ENCODE data around the gene KIFC1.
"Not testable (repeated sequence)": the region's sequence is repeated elsewhere in the genome, so short reads cannot be mapped to it uniquely, and the experiment has no call there.

The KIFC1 gene

DNA sequence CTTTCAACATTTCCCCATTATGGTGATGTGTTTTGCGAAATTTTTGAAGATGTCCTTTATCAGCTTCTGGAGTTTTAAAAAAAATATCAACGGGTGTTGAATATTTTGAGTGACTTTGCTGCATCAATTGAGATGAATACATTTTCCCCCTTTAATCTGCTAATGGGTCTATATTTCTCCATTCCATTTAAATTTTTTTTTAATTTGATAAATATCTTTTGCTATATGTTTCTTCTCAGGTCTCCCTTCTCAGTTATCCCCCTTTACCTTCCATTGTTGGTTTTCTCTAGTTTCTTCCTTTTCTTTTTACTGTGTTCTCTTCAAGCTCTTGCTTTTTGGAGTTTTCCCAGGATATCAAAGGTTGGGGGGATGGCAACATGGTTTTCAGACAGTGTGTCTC lies 1.4 kb upstream of the KIFC1 start:
- no peak for TF ChIP-seq TAF1 (IDR thresholded peaks at IDR 0.05; ENCODE audit: borderline replicate concordance, low read depth, low read length)
- TF ChIP-seq POLR2AphosphoS5 (IDR thresholded peaks at IDR 0.05; ENCODE audit: low read depth, low read length): no peak
- TF ChIP-seq POLR2A (IDR thresholded peaks at IDR 0.05; ENCODE audit: low read depth, low read length): no peak
- FAIRE-seq: no peak

DNA sequence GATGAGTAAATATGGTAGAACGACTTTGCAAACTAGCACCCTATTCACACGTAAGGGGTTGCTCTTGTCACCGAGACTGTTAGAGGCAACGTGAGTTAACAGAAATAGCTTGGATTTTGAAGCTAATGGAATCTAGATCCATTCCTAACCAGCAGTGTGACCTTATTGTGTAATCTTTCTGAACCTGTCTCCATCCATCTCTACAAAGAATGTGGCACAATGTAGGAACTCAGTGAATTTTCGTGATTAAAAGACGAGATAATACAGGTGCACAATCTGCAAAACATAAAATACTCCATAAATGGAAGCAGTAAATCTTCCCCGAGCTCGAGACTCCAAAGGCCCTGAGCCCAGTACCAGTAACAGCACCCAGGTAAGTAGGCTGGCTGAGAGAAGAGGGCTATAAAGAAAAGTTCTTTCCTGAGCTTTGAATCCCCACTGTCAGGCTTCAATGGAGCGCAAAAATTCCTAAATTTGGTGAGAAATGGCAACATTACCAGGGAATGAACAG lies 801 bp upstream of the KIFC1 start:
- DNase-seq (ENCODE audit: insufficient read length) (no peak), FAIRE-seq (peak; percentile 27)
- TF ChIP-seq POLR2AphosphoS5 (IDR thresholded peaks at IDR 0.05; ENCODE audit: low read depth, low read length) (no peak), POLR2A (IDR thresholded peaks at IDR 0.05; ENCODE audit: low read depth, low read length) (no peak), TAF1 (IDR thresholded peaks at IDR 0.05; ENCODE audit: borderline replicate concordance, low read depth, low read length) (no peak)

More for the DNA sequence above, 1.4 kb upstream of the KIFC1 start:
- no peak for DNase-seq (ENCODE audit: insufficient read length)

DNA sequence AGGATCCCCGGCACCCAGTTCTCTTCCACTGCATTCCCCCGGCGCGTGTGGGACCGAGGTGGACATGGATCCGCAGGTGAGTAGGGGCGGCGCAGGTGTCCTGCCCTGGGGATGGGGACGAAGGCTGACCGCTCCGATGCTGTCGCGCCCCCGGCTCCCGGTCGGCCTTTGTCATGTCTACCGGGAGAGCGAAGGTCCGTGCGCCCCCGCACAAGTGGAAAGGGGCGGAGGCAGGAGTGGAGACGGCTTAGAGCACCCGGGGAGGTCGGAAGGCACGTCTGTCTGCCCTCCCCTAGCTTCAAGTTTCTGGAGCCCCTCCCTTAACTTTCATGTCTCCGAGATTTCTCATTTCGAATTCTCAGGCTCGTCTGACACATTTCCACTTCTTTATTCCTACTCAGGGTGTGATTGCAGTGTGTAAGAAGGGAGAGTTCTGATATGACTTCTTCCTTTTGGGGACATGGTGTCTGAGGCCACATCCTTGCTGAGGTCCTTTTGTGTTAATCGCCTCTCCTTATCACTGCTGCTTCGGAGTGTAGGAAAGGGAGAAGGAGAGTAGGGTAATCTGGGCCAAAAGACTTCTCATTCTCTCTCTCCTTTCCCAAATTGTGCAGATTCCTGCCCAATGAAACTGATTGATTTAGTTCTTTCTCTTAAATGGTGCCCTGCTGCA lies 435 bp downstream of the KIFC1 start:
- no peak for FAIRE-seq
- no peak for DNase-seq (ENCODE audit: insufficient read length)
- 0 out of 2 replicates have a peak, but pooled peaks have one; percentile 6 for TF ChIP-seq TAF1 (IDR thresholded peaks at IDR 0.05; ENCODE audit: borderline replicate concordance, low read depth, low read length)
- TF ChIP-seq POLR2AphosphoS5 (IDR thresholded peaks at IDR 0.05; ENCODE audit: low read depth, low read length): peak; percentile 16; the same call in 1 of the 2 replicates
- no peak for TF ChIP-seq POLR2A (IDR thresholded peaks at IDR 0.05; ENCODE audit: low read depth, low read length)

DNA sequence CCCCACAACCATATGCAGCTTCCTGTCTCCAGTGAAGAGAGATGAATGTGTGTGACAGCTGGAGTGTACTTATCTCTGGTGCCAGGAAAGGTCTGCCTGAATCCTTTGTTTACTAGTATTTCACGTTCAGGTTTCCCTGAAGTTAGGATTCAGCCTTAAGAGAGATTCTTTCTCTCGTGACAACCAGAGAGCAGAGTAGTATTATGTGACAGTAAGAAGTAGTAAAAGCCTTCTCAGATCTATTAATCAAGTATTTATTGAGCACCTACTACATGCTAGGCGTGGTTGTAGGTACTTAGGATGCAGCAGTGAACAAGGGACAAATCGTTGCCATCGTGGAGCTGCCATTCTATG lies 949 bp downstream of the KIFC1 start:
- DNase-seq (ENCODE audit: insufficient read length) (no peak), FAIRE-seq (no peak)
- no peak for TF ChIP-seq POLR2A (IDR thresholded peaks at IDR 0.05; ENCODE audit: low read depth, low read length)
- TF ChIP-seq POLR2AphosphoS5 (IDR thresholded peaks at IDR 0.05; ENCODE audit: low read depth, low read length): no peak
- no peak for TF ChIP-seq TAF1 (IDR thresholded peaks at IDR 0.05; ENCODE audit: borderline replicate concordance, low read depth, low read length)

DNA sequence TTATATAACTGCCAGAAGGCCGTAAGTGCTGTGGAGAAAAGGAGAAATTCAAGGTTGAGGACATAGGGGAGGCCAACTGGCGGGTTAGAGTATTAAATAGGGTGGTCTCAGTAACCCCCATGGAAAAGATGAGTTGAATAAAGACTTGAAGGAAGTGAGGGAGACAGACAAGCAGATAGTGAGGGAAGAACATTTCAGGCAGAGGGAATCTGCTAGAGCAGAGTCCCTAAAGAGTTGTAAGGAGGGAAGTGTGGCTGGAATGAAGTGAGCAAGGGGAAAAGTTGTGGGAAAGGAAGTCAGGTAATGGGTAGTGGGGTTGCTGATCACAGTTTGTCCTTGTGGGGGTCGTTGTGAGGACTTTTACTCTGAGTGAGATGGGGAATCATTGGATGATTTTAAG lies 1.4 kb downstream of the KIFC1 start:
- TF ChIP-seq POLR2AphosphoS5 (IDR thresholded peaks at IDR 0.05; ENCODE audit: low read depth, low read length) (no peak), POLR2A (IDR thresholded peaks at IDR 0.05; ENCODE audit: low read depth, low read length) (no peak), TAF1 (IDR thresholded peaks at IDR 0.05; ENCODE audit: borderline replicate concordance, low read depth, low read length) (no peak)
- DNase-seq (ENCODE audit: insufficient read length) (no peak), FAIRE-seq (no peak)

DNA sequence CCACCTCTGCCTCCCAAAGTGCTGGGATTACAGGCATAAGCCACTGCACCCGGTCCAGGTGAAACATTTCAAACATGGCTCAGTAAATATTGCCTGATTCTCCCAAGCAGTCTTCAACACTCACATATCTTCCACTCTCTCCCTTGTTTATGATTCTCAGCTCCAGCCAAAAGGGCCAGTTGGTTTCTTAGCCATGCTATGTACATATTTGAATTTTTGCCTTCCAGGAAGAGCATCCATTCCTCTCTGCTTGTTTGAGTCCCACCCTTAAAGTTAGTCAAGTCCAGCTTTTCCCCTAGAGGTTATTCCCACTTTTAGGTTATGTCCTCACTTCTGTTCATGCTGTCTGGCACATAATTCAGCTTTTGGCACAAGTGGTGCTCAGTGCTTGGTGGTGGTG lies 5.9 kb downstream of the KIFC1 start:
- DNase-seq (ENCODE audit: insufficient read length) (no peak), FAIRE-seq (no peak)
- TF ChIP-seq TAF1 (IDR thresholded peaks at IDR 0.05; ENCODE audit: borderline replicate concordance, low read depth, low read length) (no peak), POLR2A (IDR thresholded peaks at IDR 0.05; ENCODE audit: low read depth, low read length) (no peak), POLR2AphosphoS5 (IDR thresholded peaks at IDR 0.05; ENCODE audit: low read depth, low read length) (no peak)

DNA sequence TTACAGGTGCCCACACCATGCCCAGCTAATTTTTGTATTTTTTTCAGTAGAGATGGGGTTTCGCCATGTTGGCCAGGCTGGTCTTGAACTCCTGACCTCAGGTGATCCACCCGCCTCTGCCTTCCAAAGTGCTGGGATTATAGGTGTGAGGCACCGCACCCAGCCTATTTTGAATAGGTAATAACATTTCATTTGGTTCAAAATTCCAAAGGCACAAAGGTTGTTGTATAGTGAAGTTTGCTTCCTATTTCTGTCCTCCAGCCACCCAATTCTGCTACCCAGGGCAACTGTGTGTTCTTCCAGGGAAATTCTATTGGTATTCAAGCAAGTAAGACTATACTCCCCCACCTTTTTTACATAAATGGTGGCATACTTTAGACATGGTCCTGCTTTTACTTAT lies 7.0 kb downstream of the KIFC1 start:
- not testable (repeated sequence) for FAIRE-seq; DNase-seq (ENCODE audit: insufficient read length)

DNA sequence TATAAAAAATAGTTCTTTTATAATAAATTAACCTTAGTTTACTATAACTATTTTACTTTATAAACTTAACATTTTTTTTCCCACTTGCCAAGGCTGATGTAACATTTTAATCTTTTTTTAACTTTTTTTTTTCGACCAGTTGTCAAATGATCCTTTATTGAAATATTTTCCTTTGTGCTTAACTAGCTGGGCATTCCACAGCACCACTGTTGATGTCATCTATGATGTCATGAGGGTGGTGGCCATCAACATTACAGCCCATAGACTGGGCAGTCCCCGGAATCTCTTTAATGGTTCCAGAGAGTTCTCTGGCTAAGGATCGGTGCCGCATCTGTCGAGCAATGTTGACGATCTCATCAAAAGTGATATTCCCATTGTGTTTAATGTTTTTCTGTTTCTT lies 8.3 kb downstream of the KIFC1 start:
- FAIRE-seq; DNase-seq (ENCODE audit: insufficient read length): not testable (repeated sequence)

DNA sequence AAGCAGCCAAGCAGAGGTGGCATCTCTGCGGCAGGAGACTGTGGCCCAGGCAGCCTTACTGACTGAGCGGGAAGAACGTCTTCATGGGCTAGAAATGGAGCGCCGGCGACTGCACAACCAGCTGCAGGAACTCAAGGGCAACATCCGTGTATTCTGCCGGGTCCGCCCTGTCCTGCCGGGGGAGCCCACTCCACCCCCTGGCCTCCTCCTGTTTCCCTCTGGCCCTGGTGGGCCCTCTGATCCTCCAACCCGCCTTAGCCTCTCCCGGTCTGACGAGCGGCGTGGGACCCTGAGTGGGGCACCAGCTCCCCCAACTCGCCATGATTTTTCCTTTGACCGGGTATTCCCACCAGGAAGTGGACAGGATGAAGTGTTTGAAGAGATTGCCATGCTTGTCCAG lies 13.3 kb downstream of the KIFC1 start:
- no peak for TF ChIP-seq POLR2AphosphoS5 (IDR thresholded peaks at IDR 0.05; ENCODE audit: low read depth, low read length)
- TF ChIP-seq POLR2A (IDR thresholded peaks at IDR 0.05; ENCODE audit: low read depth, low read length): no peak
- TF ChIP-seq TAF1 (IDR thresholded peaks at IDR 0.05; ENCODE audit: borderline replicate concordance, low read depth, low read length): no peak
- no peak for FAIRE-seq
- no peak for DNase-seq (ENCODE audit: insufficient read length)

DNA sequence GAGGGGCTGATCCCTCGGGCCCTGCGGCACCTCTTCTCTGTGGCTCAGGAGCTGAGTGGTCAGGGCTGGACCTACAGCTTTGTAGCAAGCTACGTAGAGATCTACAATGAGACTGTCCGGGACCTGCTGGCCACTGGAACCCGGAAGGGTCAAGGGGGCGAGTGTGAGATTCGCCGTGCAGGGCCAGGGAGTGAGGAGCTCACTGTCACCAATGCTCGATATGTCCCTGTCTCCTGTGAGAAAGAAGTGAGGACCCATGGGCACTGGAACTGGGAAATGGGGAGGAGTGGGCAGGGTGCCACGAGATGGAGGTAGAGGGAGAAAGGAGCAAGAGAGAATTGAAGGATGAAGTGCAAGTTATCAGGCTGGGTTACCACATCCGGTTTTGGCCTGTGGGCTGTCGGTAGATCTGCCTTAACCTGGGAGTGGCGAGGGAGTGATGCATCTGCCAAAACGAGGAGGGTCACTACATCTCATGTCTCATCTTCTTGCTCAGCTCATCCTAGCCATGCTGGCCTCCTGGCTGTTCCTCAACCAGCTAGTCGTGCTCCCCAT lies 13.8 kb downstream of the KIFC1 start:
- TF ChIP-seq POLR2AphosphoS5 (IDR thresholded peaks at IDR 0.05; ENCODE audit: low read depth, low read length) (no peak; the same call in 1 of the 2 replicates), POLR2A (IDR thresholded peaks at IDR 0.05; ENCODE audit: low read depth, low read length) (no peak), TAF1 (IDR thresholded peaks at IDR 0.05; ENCODE audit: borderline replicate concordance, low read depth, low read length) (no peak)
- FAIRE-seq (no peak), DNase-seq (ENCODE audit: insufficient read length) (no peak)

DNA sequence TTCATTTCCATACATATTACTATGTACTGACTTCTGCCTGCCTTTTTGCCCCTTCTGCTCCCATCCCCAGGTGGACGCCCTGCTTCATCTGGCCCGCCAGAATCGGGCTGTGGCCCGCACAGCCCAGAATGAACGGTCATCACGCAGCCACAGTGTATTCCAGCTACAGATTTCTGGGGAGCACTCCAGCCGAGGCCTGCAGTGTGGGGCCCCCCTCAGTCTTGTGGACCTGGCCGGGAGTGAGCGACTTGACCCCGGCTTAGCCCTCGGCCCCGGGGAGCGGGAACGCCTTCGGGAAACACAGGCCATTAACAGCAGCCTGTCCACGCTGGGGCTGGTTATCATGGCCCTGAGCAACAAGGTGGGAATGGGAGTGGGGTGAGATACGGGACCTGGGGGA lies 14.5 kb downstream of the KIFC1 start:
- TF ChIP-seq TAF1 (IDR thresholded peaks at IDR 0.05; ENCODE audit: borderline replicate concordance, low read depth, low read length) (no peak), POLR2AphosphoS5 (IDR thresholded peaks at IDR 0.05; ENCODE audit: low read depth, low read length) (no peak; the same call in 1 of the 2 replicates), POLR2A (IDR thresholded peaks at IDR 0.05; ENCODE audit: low read depth, low read length) (no peak)
- FAIRE-seq (no peak), DNase-seq (ENCODE audit: insufficient read length) (no peak)

DNA sequence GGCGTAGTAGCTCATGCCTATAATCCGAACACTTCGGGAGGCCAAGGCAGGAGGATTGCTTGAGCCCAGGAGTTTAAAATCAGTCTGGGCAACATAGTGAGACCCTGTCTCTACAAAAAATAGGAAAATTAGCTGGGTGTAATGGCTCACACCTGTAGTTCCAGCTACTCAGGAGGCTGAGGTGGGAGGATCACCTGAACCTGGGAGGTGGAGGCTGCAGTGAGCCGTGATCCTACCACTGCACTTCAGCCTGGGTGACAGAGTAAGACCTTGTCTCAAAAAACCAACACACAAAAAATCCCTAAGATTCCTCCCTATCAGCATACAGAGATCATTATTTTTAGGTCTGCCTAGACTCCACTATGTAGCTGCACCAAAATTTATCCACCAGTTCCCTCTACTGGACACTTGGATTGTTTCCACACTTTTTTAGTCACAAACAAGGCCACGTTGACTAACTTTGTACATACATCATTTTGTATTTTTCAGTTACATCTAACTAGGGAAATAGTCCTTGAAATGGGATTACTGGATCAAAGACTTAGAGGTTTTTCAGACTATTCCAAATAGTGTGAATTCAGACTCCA lies 15.6 kb downstream of the KIFC1 start:
- no peak for DNase-seq (ENCODE audit: insufficient read length)

More for the DNA sequence above, 15.6 kb downstream of the KIFC1 start:
- no peak for FAIRE-seq
- TF ChIP-seq POLR2AphosphoS5 (IDR thresholded peaks at IDR 0.05; ENCODE audit: low read depth, low read length) (no peak), POLR2A (IDR thresholded peaks at IDR 0.05; ENCODE audit: low read depth, low read length) (no peak), TAF1 (IDR thresholded peaks at IDR 0.05; ENCODE audit: borderline replicate concordance, low read depth, low read length) (no peak)
